RWPE2 (cell line): ENCODE measurements around the gene SMOC1.

Source experiments
- ATAC-seq: fragments of 200-7000 bp; cut with Tn5 transposase; 3 replicates; pipeline ENCODE4 v1.9.1; 2021; ENCODE audit warnings: low read depth
- DNase-seq: peaks from one replicate; pipeline ENCODE4 v3.0.0-alpha.2; 2020; ENCODE audit warnings: low spot score
- H3K27ac ChIP-seq: fragments of 450-650 bp; 2 replicates; pipeline ENCODE4 v1.5.1; 2017; ENCODE audit warnings: mild to moderate bottlenecking; ENCODE audit not compliant: poor library complexity, severe bottlenecking
- H3K27me3 ChIP-seq: fragments of 250-450 bp; sonication (Bioruptor Pico); 2 replicates; pipeline ENCODE4 v1.5.1; 2021; ENCODE audit warnings: mild to moderate bottlenecking, moderate library complexity; ENCODE audit not compliant: insufficient read depth, poor library complexity, severe bottlenecking
- H3K36me3 ChIP-seq: fragments of 250-450 bp; sonication (Bioruptor Pico); 2 replicates; pipeline ENCODE4 v1.5.1; 2020; ENCODE audit warnings: low read depth, mild to moderate bottlenecking, moderate library complexity
- H3K4me1 ChIP-seq: fragments of 250-450 bp; sonication (Bioruptor Pico); 2 replicates; pipeline ENCODE4 v1.5.1; 2021; ENCODE audit warnings: mild to moderate bottlenecking, moderate library complexity; ENCODE audit not compliant: insufficient read depth, poor library complexity, severe bottlenecking
- H3K4me3 ChIP-seq: fragments of 250-450 bp; sonication (Bioruptor Pico); 2 replicates; pipeline ENCODE4 v1.5.1; 2021; ENCODE audit warnings: mild to moderate bottlenecking, moderate library complexity; ENCODE audit not compliant: severe bottlenecking
- H3K9me3 ChIP-seq: fragments of 250-450 bp; sonication (Bioruptor Pico); 2 replicates; pipeline ENCODE4 v1.5.1; 2021; ENCODE audit warnings: mild to moderate bottlenecking, moderate library complexity; ENCODE audit not compliant: severe bottlenecking
- CTCF ChIP-seq: fragments of 450-650 bp; IDR thresholded peaks from one replicate; pipeline ENCODE4 v1.5.1; 2017; ENCODE audit warnings: mild to moderate bottlenecking, moderate library complexity; ENCODE audit not compliant: poor library complexity, severe bottlenecking

The SMOC1 gene

GRCh38 chr14:70002589-70003346 lies 123.6 kb downstream of the SMOC1 start:
- no peak overlapping the region for H3K27ac ChIP-seq

GRCh38 chr14:70004791-70005190 lies 125.6 kb downstream of the SMOC1 start:
- H3K4me1 ChIP-seq = peaks cover 10% of the 10 kb centered on the region
- H3K36me3 ChIP-seq = no peaks in the 10 kb centered on the region
- no peak for TF ChIP-seq CTCF
- ATAC-seq (no peak), DNase-seq (no peak)
- no peak overlapping the region for H3K27ac ChIP-seq
- no peaks in the 10 kb centered on the region for H3K9me3 ChIP-seq
- no peaks in the 10 kb centered on the region for H3K27me3 ChIP-seq
- H3K4me3 ChIP-seq = no peak overlapping the region

More at GRCh38 chr14:70002589-70003346, 123.6 kb downstream of the SMOC1 start:
- no peak for TF ChIP-seq CTCF
- no peaks in the 10 kb centered on the region for H3K36me3 ChIP-seq
- no peak for DNase-seq
- no peaks in the 10 kb centered on the region for H3K27me3 ChIP-seq
- no peaks in the 10 kb centered on the region for H3K9me3 ChIP-seq
- peaks cover 25% of the 10 kb centered on the region for H3K4me1 ChIP-seq
- no peak for ATAC-seq
- H3K4me3 ChIP-seq = no peak overlapping the region

GRCh38 chr14:70005281-70005805 lies 126.1 kb downstream of the SMOC1 start:
- no peak for TF ChIP-seq CTCF
- Histone ChIP-seq H3K9me3 (no peaks in the 10 kb centered on the region), H3K4me3 (no peak overlapping the region), H3K27ac (no peak overlapping the region), H3K36me3 (no peaks in the 10 kb centered on the region), H3K4me1 (peaks cover 10% of the 10 kb centered on the region), H3K27me3 (no peaks in the 10 kb centered on the region)
- ATAC-seq (no peak), DNase-seq (peak; percentile 45)

- no peak for ATAC-seq
- Histone ChIP-seq H3K27me3 (no peaks in the 10 kb centered on the region), H3K4me1 (peaks cover 18% of the 10 kb centered on the region), H3K27ac (no peak overlapping the region), H3K36me3 (no peaks in the 10 kb centered on the region), H3K4me3 (no peak overlapping the region), H3K9me3 (no peaks in the 10 kb centered on the region)
- no peak for DNase-seq
- TF ChIP-seq CTCF = no peak
Measured at GRCh38 chr14:70006699-70007098, 127.5 kb downstream of the SMOC1 start.
